Stomach (tissue), 9 donors: ENCODE data around the gene EPHA10. TPM values are rescaled to one million over a fixed set of nuclear protein-coding genes. Genes with fewer than 3 reads are reported as not detected.

ENCODE experiments used
- DNase-seq, 2 donors: peaks; one replicate each; pipeline versions ENCODE4 v3.0.0 to v3.0.0-alpha.2; 2013 to 2019
- H3K27ac ChIP-seq, 5 donors: fragments of 200-600 bp in 4 of 5; sonication (generic) in 4 of 5; one replicate each; pipeline ENCODE4 v1.5.1; 2013 to 2019; ENCODE audit warnings: mild to moderate bottlenecking in 1 of 5, moderate library complexity in 1 of 5
- H3K27me3 ChIP-seq, 3 donors: fragments of 200-600 bp; sonication (generic); one replicate each; pipeline ENCODE4 v1.5.1; 2017 to 2019; ENCODE audit warnings: mixed run types in 1 of 3
- H3K36me3 ChIP-seq, 4 donors: fragments of 200-600 bp; sonication (generic); 1 replicate in 3 of 4; 2 replicates in 1 of 4; pipeline ENCODE4 v1.5.1; 2016 to 2019
- H3K4me1 ChIP-seq, 4 donors: fragments of 200-600 bp; sonication (generic); one replicate each; pipeline ENCODE4 v1.5.1; 2016 to 2019
- H3K4me3 ChIP-seq, 4 donors: fragments of 200-600 bp; sonication (generic) in 3 of 4; one replicate each; pipeline ENCODE4 v1.5.1; 2016 to 2019; ENCODE audit warnings: mild to moderate bottlenecking in 1 of 4
- H3K9me3 ChIP-seq, 4 donors: fragments of 200-600 bp; sonication (generic); one replicate each; pipeline ENCODE4 v1.5.1; 2016 to 2019
- CTCF ChIP-seq, 7 experiments: fragments of 450-650 bp in 4 of 7; fragments of 200-600 bp in 3 of 7; sonication (generic) in 3 of 7; IDR thresholded peaks; one replicate each; pipeline ENCODE4 v1.5.1; 2016 to 2019; ENCODE audit warnings: antibody characterized with exemption in 7 of 7, control low read depth in 2 of 7, mild to moderate bottlenecking in 1 of 7
- EP300 ChIP-seq: sonication (generic); formaldehyde crosslinking; IDR thresholded peaks from one replicate; pipeline ENCODE4 v1.6.1; 2017; ENCODE audit warnings: antibody characterized with exemption
- POLR2A ChIP-seq, 4 donors: fragments of 450-650 bp; IDR thresholded peaks; one replicate each; pipeline ENCODE4 v1.6.1; 2016; ENCODE audit warnings: antibody characterized with exemption in 4 of 4, control low read depth in 2 of 4, mild to moderate bottlenecking in 1 of 4, moderate library complexity in 1 of 4
- POLR2AphosphoS5 ChIP-seq, 3 donors: sonication (generic); formaldehyde crosslinking; IDR thresholded peaks; one replicate each; pipeline ENCODE4 v1.6.1; 2016; ENCODE audit warnings: antibody characterized with exemption in 3 of 3
- WGBS, 5 donors: extraction: QIAGEN DNeasy Blood & Tissue Kit in 3 of 5; methylation state at CpG; one replicate each; pipeline versions ENCODE4 v1.1.5 to v1.1.7; 2013 to 2018; 5-methylcytosine and 5-hydroxymethylcytosine counted together
- intact Hi-C: fragments of 100-400 bp; cut with DNase I; formaldehyde crosslinking; loops from one replicate; pipeline ENCODE4 v1.15.1; 2023; ENCODE audit warnings: low total_unique reads
- polyA plus RNA-seq, 3 donors: library from polyadenylated mRNA; stranded (reverse); fragments of 200-250 nt; gene quantifications; one replicate each; pipeline ENCODE4 v1.2.3, GENCODE V29; 2013
- total RNA-seq, 5 donors: library from RNA; depleted of rRNA; stranded (reverse); fragments of >200 nt; gene quantifications; one replicate each; pipeline versions ENCODE4 v1.1.0 to v1.2.3, GENCODE V29; 2014 to 2016
- donor health status: healthy with polysubstance abuse.
- donor health status: Bipolar disorder and iron deficiency.
- donor health status: healthy.

Gene EPHA10
- total and polyA plus RNA-seq, 8 donors: 0.18 to 212 (median 1.8) TPM; not detected in 1

DNA sequence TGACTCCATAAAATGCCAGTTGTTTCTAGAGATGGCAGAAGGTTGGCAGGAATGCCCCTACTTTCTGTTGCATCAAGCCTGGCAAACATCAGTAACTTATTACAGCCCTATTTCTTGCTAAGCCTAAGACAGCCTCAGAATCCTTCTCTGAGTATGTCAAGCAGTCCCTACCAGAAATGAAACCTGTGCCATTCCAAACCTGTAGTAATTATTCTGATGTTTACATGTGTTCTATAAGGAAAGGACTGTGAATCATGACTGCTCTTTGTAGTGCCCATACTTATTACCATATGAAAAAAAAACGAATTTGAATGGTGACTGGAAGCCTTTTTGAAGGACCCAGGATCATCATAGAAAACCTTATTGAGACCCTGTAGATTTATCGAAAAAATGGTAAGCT lies 67.2 kb downstream of the EPHA10 start:
- H3K27ac ChIP-seq: peak overlapping the region in 3 of 5 donors; percentile 54 to 84 (median 67)
- WGBS, 5 donors: 81 to 97% (median 90%) methylated on average over 2 of the region's 2 CpGs
- no peak for TF ChIP-seq EP300
- TF ChIP-seq POLR2A (IDR thresholded peaks at IDR 0.05): no peak
- no peak for TF ChIP-seq CTCF (IDR thresholded peaks at IDR 0.05)
- no peak for TF ChIP-seq POLR2AphosphoS5 (IDR thresholded peaks at IDR 0.05)
- H3K9me3 ChIP-seq: no peaks in the 10 kb centered on the region
- peaks cover 0 to 23% (median 4%) of the 10 kb centered on the region in 4 donors for H3K36me3 ChIP-seq
- intact Hi-C loops: no loop called here
- no peak for DNase-seq
- H3K4me1 ChIP-seq: peaks cover 4 to 10% (median 5%) of the 10 kb centered on the region in 4 donors
- no peaks in the 10 kb centered on the region for H3K27me3 ChIP-seq
- H3K4me3 ChIP-seq: no peak overlapping the region

DNA sequence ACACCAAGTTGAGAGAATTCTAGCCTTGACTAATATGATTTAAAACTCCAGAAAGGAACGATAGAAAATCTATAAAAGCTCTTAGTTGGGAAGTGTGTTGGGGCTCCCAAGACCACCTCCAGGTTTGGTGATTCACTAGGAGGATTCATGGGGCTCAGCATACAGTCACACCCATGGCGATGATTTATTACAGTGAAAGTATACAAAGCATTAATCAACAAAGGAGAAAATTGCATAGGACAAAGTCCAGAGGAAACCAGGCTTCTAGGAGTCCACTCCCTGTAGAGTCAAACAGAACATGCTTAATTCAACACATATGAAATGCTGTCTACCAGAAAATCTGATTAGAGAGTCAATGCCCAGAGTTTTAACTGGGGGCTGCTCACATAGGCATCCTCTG lies 67.8 kb downstream of the EPHA10 start:
- H3K36me3 ChIP-seq: peaks cover 0 to 23% (median 4%) of the 10 kb centered on the region in 4 donors
- peak overlapping the region in 4 of 5 donors; percentile 21 to 84 (median 60) for H3K27ac ChIP-seq
- intact Hi-C loops: no loop called here
- H3K27me3 ChIP-seq: no peaks in the 10 kb centered on the region
- TF ChIP-seq POLR2AphosphoS5 (IDR thresholded peaks at IDR 0.05) (peak in 1 of 3 donors; percentile 21), POLR2A (IDR thresholded peaks at IDR 0.05) (no peak)
- H3K4me3 ChIP-seq: no peak overlapping the region
- WGBS, 5 donors: 47 to 73% (median 60%) methylated on average over 2 of the region's 2 CpGs
- H3K9me3 ChIP-seq: no peaks in the 10 kb centered on the region
- H3K4me1 ChIP-seq: peaks cover 6 to 14% (median 8%) of the 10 kb centered on the region in 4 donors
- peak in 1 of 2 donors; percentile 82 for DNase-seq

GRCh38 chr1:37692834-37693175 lies 72.1 kb downstream of the EPHA10 start:
- peak overlapping the region in 4 of 5 donors; percentile 53 to 91 (median 86) for H3K27ac ChIP-seq
- peaks cover 28 to 48% (median 40%) of the 10 kb centered on the region in 4 donors for H3K4me1 ChIP-seq
- TF ChIP-seq CTCF (IDR thresholded peaks at IDR 0.05) (no peak), EP300 (no peak), POLR2AphosphoS5 (IDR thresholded peaks at IDR 0.05) (no peak), POLR2A (IDR thresholded peaks at IDR 0.05) (no peak)
- peak overlapping the region; percentile 78 to 98 (median 94) for H3K4me3 ChIP-seq
- intact Hi-C loops: no loop called here
- no peaks in the 10 kb centered on the region for H3K9me3 ChIP-seq
- WGBS, 5 donors: 1 to 3% (median 1%) methylated on average over 9 to 16 of the region's 16 CpGs
- H3K36me3 ChIP-seq: peaks cover 0 to 10% (median 3%) of the 10 kb centered on the region in 4 donors
- DNase-seq: no peak
- H3K27me3 ChIP-seq: no peaks in the 10 kb centered on the region

- TF ChIP-seq POLR2AphosphoS5 (IDR thresholded peaks at IDR 0.05): peak in 2 of 3 donors; percentile 65 to 87
- peak in 5 of 7 experiments; percentile 23 to 77 (median 52) for TF ChIP-seq CTCF (IDR thresholded peaks at IDR 0.05)
- no peak for TF ChIP-seq EP300
- H3K4me3 ChIP-seq: peak within 1 kb of the TSS; percentile 78 to 98 (median 94)
- H3K4me1 ChIP-seq: peaks cover 28 to 53% (median 42%) of the 10 kb centered on the region in 4 donors
- WGBS, 5 donors: 0 to 1% (median 0%) methylated on average over 32 to 54 of the region's 54 CpGs
- intact Hi-C loops: no loop called here
- H3K36me3 ChIP-seq: peaks cover 0 to 15% (median 8%) of the 10 kb centered on the region in 4 donors
- DNase-seq: peak; percentile 98 to 100
- no peaks in the 10 kb centered on the region for H3K27me3 ChIP-seq
- H3K9me3 ChIP-seq: no peaks in the 10 kb centered on the region
- peak within 1 kb of the TSS; percentile 82 to 91 (median 90) for H3K27ac ChIP-seq
These were observed 72.7 kb downstream of the EPHA10 start, which contains the start of gene CDCA8 for GRCh38 chr1:37692078-37692833. CDCA8 (plus strand) TSS chr1:37692516; CDS start chr1:37692691, 175 bp downstream.
